GM12878 (cell line): ENCODE data around the gene FTCDNL1. TPM values are rescaled to one million over a fixed set of nuclear protein-coding genes. Genes with fewer than 3 reads are reported as not detected.

ENCODE experiments used
- ATAC-seq: fragments of 200-7000 bp; cut with Tn5 transposase; 3 replicates; pipeline ENCODE4 v1.9.1; 2020; ENCODE audit warnings: mild to moderate bottlenecking, moderate library complexity
- BruUV-seq: library from RNA; stranded (reverse); fragments of 400-500 nt; replicated peaks from 2 replicates; lab custom pipeline; 2021; lab: Mats Ljungman, UMichigan
- CTCF ChIA-PET: fragments of 300-600 bp; sonication (Branson Sonifier 250); formaldehyde crosslinking; extraction: SDS; loops from one replicate; lab custom pipeline; 2021; ENCODE audit warnings: inconsistent platforms; lab: Yijun Ruan, JAX
- POLR2A ChIA-PET: fragments of 350-600 bp; formaldehyde crosslinking; extraction: SDS; loops from one replicate; lab custom pipeline; 2021; ENCODE audit warnings: inconsistent platforms; lab: Charles Lee
- RAD21 ChIA-PET: fragments of 300-600 bp; sonication (Branson Sonifier 250); formaldehyde crosslinking; loops from one replicate; lab custom pipeline; 2023; ENCODE audit warnings: antibody characterized with exemption; ENCODE audit not compliant: unreplicated experiment; lab: Charles Lee
- SMC1A ChIA-PET: fragments of 300-600 bp; sonication (Branson Sonifier 250); formaldehyde crosslinking; loops from one replicate; lab custom pipeline; 2023; ENCODE audit not compliant: unreplicated experiment, uncharacterized antibody; lab: Charles Lee
- DNase-seq: peaks from one replicate; pipeline ENCODE4 v3.0.0-alpha.2; 2011; ENCODE audit warnings: low read depth, low spot score
- FAIRE-seq: peaks from 3 replicates; lab custom pipeline; 2011; peaks lifted over from hg19 to GRCh38; lab: Jason Lieb, UNC
- H2AFZ ChIP-seq: 2 replicates; pipeline ENCODE4 v1.6.0; 2011; ENCODE audit warnings: low read depth, low read length, control low read depth; ENCODE audit not compliant: control insufficient read depth
- H3K27ac ChIP-seq: 2 replicates; pipeline ENCODE4 v1.5.1; 2011; ENCODE audit warnings: control low read depth; ENCODE audit not compliant: control insufficient read depth, insufficient read depth
- H3K27me3 ChIP-seq, 2 experiments: replicated peaks in 1 of 2; 2 replicates each; pipeline versions ENCODE4 v1.6.0 to v1.6.1; 2011; ENCODE audit warnings: low read length in 1 of 2; ENCODE audit not compliant: control insufficient read depth in 2 of 2, insufficient read depth in 2 of 2
- H3K36me3 ChIP-seq, 2 experiments: 2 replicates each; pipeline ENCODE4 v1.5.1; 2011; ENCODE audit warnings: low read length in 1 of 2; ENCODE audit not compliant: control insufficient read depth in 2 of 2, insufficient read depth in 2 of 2
- H3K4me1 ChIP-seq: 2 replicates; pipeline ENCODE4 v1.6.1; 2011; ENCODE audit warnings: mild to moderate bottlenecking, low read length, moderate library complexity, mixed read lengths; ENCODE audit not compliant: control insufficient read depth, insufficient read depth
- H3K4me2 ChIP-seq: 2 replicates; pipeline ENCODE4 v1.6.0; 2011; ENCODE audit warnings: control low read depth; ENCODE audit not compliant: control insufficient read depth, insufficient read depth
- H3K4me3 ChIP-seq: fragments of 200-600 bp; sonication (generic); 2 replicates; pipeline ENCODE4 v1.5.1; 2016
- H3K79me2 ChIP-seq: 2 replicates; pipeline ENCODE4 v1.6.0; 2011; ENCODE audit warnings: low read length; ENCODE audit not compliant: control insufficient read depth, insufficient read depth
- H3K9ac ChIP-seq: 2 replicates; pipeline ENCODE4 v1.8.0; 2011; ENCODE audit warnings: low read length, control low read depth, mixed read lengths; ENCODE audit not compliant: control insufficient read depth, insufficient read depth
- H3K9me3 ChIP-seq: replicated peaks from 3 replicates; pipeline ENCODE4 v1.5.1; 2011; ENCODE audit warnings: mild to moderate bottlenecking, low read length; ENCODE audit not compliant: control insufficient read depth, insufficient read depth
- H4K20me1 ChIP-seq: 2 replicates; pipeline ENCODE4 v1.6.0; 2011; ENCODE audit not compliant: control insufficient read depth, insufficient read depth
- GATAD2B ChIP-seq: fragments of 450-650 bp; conservative IDR thresholded peaks from 2 replicates; pipeline ENCODE4 v1.6.1; 2017; ENCODE audit warnings: low read depth, mild to moderate bottlenecking, moderate library complexity
- JUNB ChIP-seq: IDR thresholded peaks from 2 replicates; pipeline ENCODE4 v1.6.1; 2016; ENCODE audit warnings: antibody characterized with exemption, mild to moderate bottlenecking
- SPI1 ChIP-seq: IDR thresholded peaks from 2 replicates; pipeline ENCODE4 v1.6.1; 2011; ENCODE audit warnings: low read depth, mild to moderate bottlenecking, low read length, moderate library complexity, borderline replicate concordance; ENCODE audit not compliant: insufficient read depth
- WGBS: methylation state at CpG from one replicate; pipeline ENCODE4 v1.1.6; 2016; ENCODE audit warnings: low lambda C conversion rate; ENCODE audit not compliant: insufficient replicate concordance, insufficient coverage; ENCODE audit errors: missing lambda C conversion rate; 5-methylcytosine and 5-hydroxymethylcytosine counted together
- in situ Hi-C: fragments of 300-500 bp; cut with MboI; formaldehyde crosslinking; loops from 9 replicates; pipeline ENCODE4 v1.14.3; 2018; ENCODE audit warnings: mixed read lengths
- intact Hi-C: fragments of 100-400 bp; cut with micrococcal nuclease; formaldehyde crosslinking; loops from one replicate; pipeline ENCODE4 v1.14.2; 2022; ENCODE audit not compliant: unreplicated experiment
- polyA plus RNA-seq, 11 experiments: library from polyadenylated mRNA; depleted of rRNA in 4 of 11; unstranded in 6 of 11; stranded (reverse) in 5 of 11; fragments of >200 nt; fragmentation: Nextera tagmentation in 4 of 11; fragmentation: Illumina TruSeq in 1 of 11; extraction: Ambion mirVana in 4 of 11; extraction: Trizol in 1 of 11; gene quantifications; 1 replicate in 1 of 11; 2 replicates in 10 of 11; pipeline versions ENCODE4 v1.2.1 to v1.2.3, GENCODE V29; 2011 to 2016; ENCODE audit warnings: inconsistent platforms in 2 of 11, missing spikeins in 2 of 11, low read depth in 1 of 11
- total RNA-seq, 4 experiments: library from RNA; depleted of rRNA in 3 of 4; stranded (reverse); fragments of >200 nt in 3 of 4; fragmentation: Illumina TruSeq in 1 of 4; extraction: Trizol in 1 of 4; gene quantifications; 2 replicates each; pipeline versions ENCODE4 v1.2.1 to v1.2.3, GENCODE V29; 2013 to 2021
- TF ChIP-seq, protein P1 (sequence below): fragments of 450-650 bp; IDR thresholded peaks from 2 replicates; pipeline ENCODE4 v1.6.1; 2016; ENCODE audit warnings: mild to moderate bottlenecking

Gene FTCDNL1
- total and polyA plus RNA-seq, 10 of the 15 experiments (the other 5 are each of a cell fraction or from before 2014, with no cell fraction given), result 0.15 to 3.9 (median 2.0) TPM

DNA sequence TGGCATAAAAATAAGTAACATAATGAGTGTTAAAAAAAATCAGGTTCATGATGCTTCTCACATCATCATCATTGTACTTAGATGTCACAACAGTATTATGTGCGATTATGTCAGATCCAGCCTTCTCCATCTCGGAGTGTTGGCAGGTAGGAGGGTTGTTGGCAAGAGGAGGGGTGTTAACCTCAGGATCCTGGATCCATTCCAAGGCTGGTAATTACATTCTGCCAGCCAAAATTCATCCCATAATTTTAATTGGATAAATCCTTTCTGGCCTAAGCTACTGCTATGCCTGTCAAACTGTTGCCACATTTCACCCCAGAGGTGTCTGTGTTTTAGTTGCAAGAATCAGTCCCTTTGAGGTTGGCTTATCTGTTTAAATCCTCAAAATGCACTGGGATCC lies 891 bp upstream of the FTCDNL1 start (continued):
- TF ChIP-seq, protein P1, sequence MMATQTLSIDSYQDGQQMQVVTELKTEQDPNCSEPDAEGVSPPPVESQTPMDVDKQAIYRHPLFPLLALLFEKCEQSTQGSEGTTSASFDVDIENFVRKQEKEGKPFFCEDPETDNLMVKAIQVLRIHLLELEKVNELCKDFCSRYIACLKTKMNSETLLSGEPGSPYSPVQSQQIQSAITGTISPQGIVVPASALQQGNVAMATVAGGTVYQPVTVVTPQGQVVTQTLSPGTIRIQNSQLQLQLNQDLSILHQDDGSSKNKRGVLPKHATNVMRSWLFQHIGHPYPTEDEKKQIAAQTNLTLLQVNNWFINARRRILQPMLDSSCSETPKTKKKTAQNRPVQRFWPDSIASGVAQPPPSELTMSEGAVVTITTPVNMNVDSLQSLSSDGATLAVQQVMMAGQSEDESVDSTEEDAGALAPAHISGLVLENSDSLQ, result no peak
- TF ChIP-seq GATAD2B, result no peak

DNA sequence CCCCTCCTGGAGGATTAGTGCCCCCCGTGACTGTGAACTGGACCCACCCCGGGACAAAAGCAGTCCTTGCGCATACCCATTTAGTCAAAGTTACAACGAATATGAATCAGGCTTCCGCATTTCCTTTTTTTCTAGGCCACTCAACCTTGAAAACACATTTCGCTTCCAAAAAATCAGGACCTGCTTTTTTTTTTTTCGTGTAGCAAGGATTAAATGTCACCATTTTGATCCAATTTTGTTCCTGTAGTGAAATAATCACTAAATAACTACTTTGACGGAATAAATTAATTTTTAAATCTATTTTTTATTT lies 464 bp upstream of the FTCDNL1 start:
- CTCF ChIA-PET, result interaction anchor here (2.3 kb wide), 1 partner anchor 10 kb away, joined by 11 read pairs; no protein-coding TSS in a partner anchor
- SMC1A ChIA-PET, result no interaction called here
- no peaks in the 10 kb centered on the region for H3K36me3 ChIP-seq
- DNase-seq (no peak), ATAC-seq (no peak), FAIRE-seq (no peak)
- 0 out of 2 replicates have a peak overlapping the region, but pooled peaks have one; percentile 18 for H3K27ac ChIP-seq
- intact Hi-C loops (loop anchor here (1.0 to 2.0 kb wide), 2 partner anchors 59 to 89 kb away; partner anchors contain the start of gene C2orf69), in situ Hi-C loops (no loop called here)
- H2AFZ ChIP-seq, result peak overlapping the region; percentile 94
- TF ChIP-seq JUNB (no peak), SPI1 (peak; percentile 50)
- no peaks in the 10 kb centered on the region for H4K20me1 ChIP-seq
- H3K4me3 ChIP-seq, result peak overlapping the region; percentile 75
- H3K9me3 ChIP-seq, result no peaks in the 10 kb centered on the region
- peak overlapping the region; percentile 53 for H3K9ac ChIP-seq
- WGBS, result 0% methylated on average over 8 of the region's 8 CpGs
- no TSS peak for BruUV-seq
- no peaks in the 10 kb centered on the region for H3K27me3 ChIP-seq
- no peaks in the 10 kb centered on the region for H3K4me1 ChIP-seq
- H3K4me2 ChIP-seq, result peak overlapping the region; percentile 95
- RAD21 ChIA-PET, result no interaction called here
- no peaks in the 10 kb centered on the region for H3K79me2 ChIP-seq
- POLR2A ChIA-PET, result no interaction called here
